Measurements from ENCODE around the gene CHN1.

Gene CHN1

GRCh38 chr2:174760845-174761473 is 244.2 kb downstream of the CHN1 start:
- no peak for DNase-seq

DNA sequence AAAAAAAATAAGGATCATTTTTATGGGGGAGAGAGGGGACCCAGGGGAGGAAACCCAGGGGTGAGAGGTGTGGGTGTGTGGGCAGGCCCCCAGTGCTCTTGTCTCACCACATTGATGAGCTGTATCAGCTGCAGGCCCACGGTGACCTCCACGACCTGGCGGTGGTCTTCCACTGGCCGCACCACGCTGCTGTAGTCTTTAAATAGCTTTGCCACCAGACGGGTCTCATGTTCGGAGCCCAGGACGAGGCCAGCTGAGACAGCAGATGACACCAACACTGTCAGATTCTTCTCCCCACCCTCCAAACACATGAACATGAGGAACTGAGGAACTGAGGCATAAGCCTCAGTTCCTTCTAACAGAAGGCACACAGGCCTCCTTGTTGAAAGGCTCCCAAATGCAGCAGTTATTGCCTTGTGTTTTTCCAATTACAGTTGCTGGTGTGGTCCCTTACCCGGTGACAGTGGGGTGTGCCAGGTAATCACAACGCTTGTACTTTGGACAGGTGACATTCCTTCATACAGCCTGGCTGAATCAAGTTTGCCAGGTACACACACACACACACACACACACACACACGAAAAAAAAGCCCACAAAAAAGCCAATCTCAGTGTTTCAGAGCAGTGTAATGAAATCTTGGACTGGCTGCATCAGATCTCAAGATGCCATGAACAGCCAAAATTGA is 245.7 kb downstream of the CHN1 start:
- no peak for DNase-seq

GRCh38 chr2:174756743-174757142 is 248.4 kb downstream of the CHN1 start:
- DNase-seq, result no peak

- DNase-seq, result no peak
Measured at GRCh38 chr2:174753038-174753633, 252.0 kb downstream of the CHN1 start.

GRCh38 chr2:174752403-174753037 is 252.7 kb downstream of the CHN1 start:
- no peak for DNase-seq

DNA sequence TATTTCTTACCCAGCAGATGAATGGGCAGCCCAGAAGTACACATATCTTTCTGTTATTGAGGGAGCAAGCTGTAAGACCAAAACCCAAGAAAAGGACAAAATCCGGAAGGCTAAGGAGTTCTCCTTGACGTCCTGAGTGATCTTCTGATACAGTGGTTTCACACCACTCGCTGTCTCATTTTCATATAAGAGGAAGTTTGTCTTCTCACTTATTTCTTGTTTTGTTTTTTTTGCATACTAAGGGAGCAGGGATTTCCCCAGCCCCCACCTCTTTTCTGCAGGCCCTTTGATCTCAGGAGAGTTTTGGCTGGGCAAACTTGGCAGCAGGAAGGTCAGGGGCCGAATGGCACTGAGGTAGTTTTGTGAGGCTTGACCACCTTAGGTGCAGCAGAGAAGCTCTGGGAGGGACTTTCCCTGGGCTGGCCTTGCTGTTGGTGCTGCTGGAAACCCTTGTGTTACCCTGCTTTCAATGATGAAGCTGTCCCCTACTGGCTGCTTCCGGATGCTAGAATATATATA is 254.2 kb downstream of the CHN1 start:
- no peak for DNase-seq

DNA sequence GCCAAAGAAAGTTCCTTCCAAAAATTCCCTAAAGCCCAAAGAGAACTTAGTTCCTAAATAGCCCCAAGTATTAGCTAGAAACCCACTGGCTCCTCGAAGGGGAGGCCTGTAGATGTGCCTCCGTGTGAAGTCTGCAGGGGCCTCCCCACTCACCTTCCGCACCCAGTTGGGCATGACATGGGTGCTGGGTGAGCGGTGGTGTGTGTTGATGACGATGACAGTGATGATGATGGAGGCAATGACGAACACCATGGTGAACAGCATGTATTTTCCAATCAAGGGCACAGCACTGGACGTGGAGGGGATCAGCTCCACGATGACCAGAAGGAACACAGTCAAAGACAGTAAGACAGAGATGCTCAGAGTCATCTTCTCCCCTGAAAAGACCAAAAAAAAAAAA is 255.4 kb downstream of the CHN1 start:
- no peak for DNase-seq

DNA sequence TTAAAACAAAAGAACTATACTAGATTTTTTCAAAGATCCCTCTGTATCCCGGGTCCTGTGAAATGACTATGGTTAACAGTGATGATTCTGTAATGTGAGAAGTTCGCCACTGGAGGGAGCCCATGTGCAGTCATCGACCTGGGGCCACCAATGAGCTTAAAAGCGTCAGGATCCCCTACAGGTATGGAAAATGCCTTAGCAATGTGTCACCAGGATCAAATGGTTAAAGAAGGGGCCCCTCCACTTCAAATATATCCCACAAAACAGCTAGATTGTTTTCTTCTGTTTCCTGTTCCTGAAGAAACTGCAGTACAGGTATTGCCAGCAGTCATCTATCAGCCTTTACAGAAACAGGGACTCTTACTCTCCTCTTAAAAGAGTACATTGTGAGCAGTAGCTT is 256.2 kb downstream of the CHN1 start:
- no peak for DNase-seq
